ENCODE measurements around the gene BHLHA15. TPM values are rescaled to one million over a fixed set of nuclear protein-coding genes. Genes with fewer than 3 reads are reported as not detected.

BHLHA15 gene
- total RNA-seq, 1 experiment from 2014 or later = 5.2 TPM

DNA sequence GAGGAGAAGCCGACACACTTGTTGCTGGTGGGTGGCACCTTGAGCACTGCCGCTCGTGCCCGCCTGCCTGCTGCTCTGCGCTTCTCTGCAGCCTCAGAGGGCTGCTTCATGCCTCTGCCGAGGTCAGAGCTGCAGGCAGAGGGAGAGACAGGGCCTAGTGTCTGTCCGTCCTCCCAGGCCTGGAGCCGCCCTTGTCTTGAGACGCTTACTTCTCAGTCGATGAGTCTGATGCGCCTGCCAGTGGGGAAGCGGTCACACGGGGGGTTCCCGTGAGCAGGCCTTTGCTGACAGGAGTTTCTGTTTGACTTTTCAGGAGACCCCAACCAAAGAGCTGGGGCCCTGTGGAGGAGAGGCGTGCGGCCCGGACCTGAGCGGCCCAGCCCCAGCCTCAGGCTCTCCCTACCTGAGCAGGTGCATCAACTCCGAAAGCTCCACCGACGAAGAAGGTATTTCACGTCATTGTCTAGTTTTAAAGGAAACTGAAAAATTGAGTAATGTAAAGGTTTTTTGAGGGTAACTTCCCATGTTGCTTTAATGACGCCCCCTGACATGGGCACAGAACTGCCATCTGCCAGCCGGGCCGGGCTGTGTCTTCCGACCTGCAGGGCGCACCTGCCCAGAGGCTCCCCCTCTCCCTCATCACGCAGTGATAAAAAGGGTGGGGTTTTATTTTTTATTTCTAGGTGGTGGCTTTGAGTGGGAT, 7.8 kb upstream of the BHLHA15 start:
- Histone ChIP-seq H3K27me3 (ENCODE audit: insufficient read depth, low read length) (no peaks in the 10 kb centered on the region), H4K20me1 (ENCODE audit: insufficient read depth) (no peaks in the 10 kb centered on the region), H3K4me1 (ENCODE audit: control insufficient read depth in 1 of 2, insufficient read depth in 2 of 2, low read length in 2 of 2) (no peaks in the 10 kb centered on the region), H2AFZ (ENCODE audit: low read depth, low read length, poor library complexity, severe bottlenecking) (no peak overlapping the region), H3K9me3 (ENCODE audit: control insufficient read depth in 1 of 2, insufficient read depth in 1 of 2, low read depth in 1 of 2, low read length in 2 of 2) (no peaks in the 10 kb centered on the region), H3K4me2 (ENCODE audit: low read length) (no peak overlapping the region), H3K79me2 (ENCODE audit: insufficient read depth, low read length) (peaks cover 7% of the 10 kb centered on the region; the same call in 1 of the 2 replicates), H3K9ac (ENCODE audit: low read length) (no peak overlapping the region), H3K36me3 (ENCODE audit: control insufficient read depth in 1 of 2, insufficient read depth in 2 of 2, low read length in 2 of 2) (peaks cover 0 to 2% of the 10 kb centered on the region in 2 experiments; a peak in 1 of 4 replicates), H3K4me3 (replicated peaks in 1 of 2; ENCODE audit: low read depth in 1 of 2, low read length in 2 of 2) (no peak overlapping the region), H3K9me2 (ENCODE audit: insufficient read depth) (no peaks in the 10 kb centered on the region), H3K27ac (ENCODE audit: low read depth, low read length) (no peak overlapping the region)
- no peak for DNase-seq (ENCODE audit: low read depth, low spot score)
- TF ChIP-seq ZNF274 (IDR thresholded peaks at IDR 0.05; ENCODE audit: low read depth, low read length) (no peak), EZH2phosphoT487 (IDR thresholded peaks at IDR 0.05; ENCODE audit: borderline replicate concordance) (no peak), CTCF (IDR thresholded peaks at IDR 0.05 in 2 of 3, conservative IDR thresholded peaks at IDR 0.05 in 1 of 3; ENCODE audit: borderline replicate concordance in 1 of 3, insufficient read depth in 1 of 3, low read depth in 2 of 3, low read length in 2 of 3) (no peak), POLR2A (IDR thresholded peaks at IDR 0.05; ENCODE audit: borderline replicate concordance, extremely low read depth, insufficient read depth, insufficient read length) (no peak), SP1 (IDR thresholded peaks at IDR 0.05; ENCODE audit: low read depth) (no peak), YY1 (IDR thresholded peaks at IDR 0.05; ENCODE audit: extremely low read depth, insufficient replicate concordance, low read depth, low read length) (no peak), RAD21 (IDR thresholded peaks at IDR 0.05; ENCODE audit: low read depth) (no peak), JUND (IDR thresholded peaks at IDR 0.05) (no peak), ZBTB33 (IDR thresholded peaks at IDR 0.05; ENCODE audit: extremely low read depth, insufficient replicate concordance, low read length) (no peak), EZH2 (IDR thresholded peaks at IDR 0.05) (no peak), SIN3A (IDR thresholded peaks at IDR 0.05; ENCODE audit: low read depth) (no peak), ZFX (IDR thresholded peaks at IDR 0.05) (no peak), TCF7L2 (IDR thresholded peaks at IDR 0.05; ENCODE audit: borderline replicate concordance, extremely low read depth, insufficient read depth, insufficient read length) (no peak), SRF (IDR thresholded peaks at IDR 0.05; ENCODE audit: low read depth) (no peak), CBX3 (IDR thresholded peaks at IDR 0.05; ENCODE audit: low read depth) (no peak), EGR1 (IDR thresholded peaks at IDR 0.05; ENCODE audit: low read depth) (no peak), REST (IDR thresholded peaks at IDR 0.05; ENCODE audit: low read depth) (no peak), CEBPB (IDR thresholded peaks at IDR 0.05; ENCODE audit: low read depth) (no peak)
- TF ChIP-seq, protein P1, sequence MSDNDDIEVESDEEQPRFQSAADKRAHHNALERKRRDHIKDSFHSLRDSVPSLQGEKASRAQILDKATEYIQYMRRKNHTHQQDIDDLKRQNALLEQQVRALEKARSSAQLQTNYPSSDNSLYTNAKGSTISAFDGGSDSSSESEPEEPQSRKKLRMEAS (IDR thresholded peaks at IDR 0.05) = no peak
- TF ChIP-seq, protein P2, sequence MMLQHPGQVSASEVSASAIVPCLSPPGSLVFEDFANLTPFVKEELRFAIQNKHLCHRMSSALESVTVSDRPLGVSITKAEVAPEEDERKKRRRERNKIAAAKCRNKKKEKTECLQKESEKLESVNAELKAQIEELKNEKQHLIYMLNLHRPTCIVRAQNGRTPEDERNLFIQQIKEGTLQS (IDR thresholded peaks at IDR 0.05) = no peak
- no TSS peak for BruUV-seq (replicated peaks)
- ATAC-seq = no peak
- RAD21 ChIA-PET (ENCODE audit: low non-redundant PET in 1 of 2, low total read pairs in 2 of 2, uncharacterized antibody in 2 of 2, unreplicated experiment in 2 of 2) = no interaction called here
- CTCF ChIA-PET = no interaction called here
- intact Hi-C loops (cut with micrococcal nuclease) = no loop called here
- POLR2A ChIA-PET = no interaction called here
